Caco-2 (cell line): ENCODE data around the gene RIMOC1. TPM values are rescaled to one million over a fixed set of nuclear protein-coding genes. Genes with fewer than 3 reads are reported as not detected.

Experiments
- BruUV-seq: library from RNA; stranded (reverse); fragments of 400-500 nt; replicated peaks from 2 replicates; lab custom pipeline; 2021; lab: Mats Ljungman, UMichigan
- CTCF ChIA-PET: fragments of 300-600 bp; sonication (Branson Sonifier 250); formaldehyde crosslinking; loops from one replicate; lab custom pipeline; 2022; ENCODE audit warnings: antibody characterized with exemption; lab: Charles Lee
- POLR2A ChIA-PET: fragments of 300-600 bp; sonication (Branson Sonifier 250); formaldehyde crosslinking; loops from one replicate; lab custom pipeline; 2022; ENCODE audit warnings: antibody characterized with exemption; lab: Charles Lee
- DNase-seq, 2 experiments: peaks; one replicate each; pipeline versions ENCODE4 v3.0.0 to v3.0.0-alpha.2; 2020 to 2022
- H3K27me3 ChIP-seq: replicated peaks from 2 replicates; pipeline ENCODE4 v1.6.0; 2011; ENCODE audit warnings: low read length; ENCODE audit not compliant: control insufficient read depth, insufficient read depth
- H3K36me3 ChIP-seq: 2 replicates; pipeline ENCODE4 v1.5.1; 2011; ENCODE audit warnings: low read length; ENCODE audit not compliant: control insufficient read depth, insufficient read depth
- H3K4me1 ChIP-seq: fragments of 250-450 bp; sonication (Bioruptor Pico); 2 replicates; pipeline ENCODE4 v1.5.1; 2020; ENCODE audit warnings: mild to moderate bottlenecking
- H3K4me3 ChIP-seq: 2 replicates; pipeline ENCODE4 v1.5.1; 2011; ENCODE audit warnings: low read depth, mild to moderate bottlenecking, control low read depth, low read length
- H3K9me3 ChIP-seq: fragments of 250-450 bp; sonication (Bioruptor Pico); 2 replicates; pipeline ENCODE4 v1.5.1; 2020; ENCODE audit warnings: mild to moderate bottlenecking, moderate library complexity
- H3K27ac Mint-ChIP-seq: one replicate; pipeline ENCODE4 v1.8.0; 2022; ENCODE audit warnings: mixed read lengths; ENCODE audit not compliant: unreplicated experiment
- H3K27me3 Mint-ChIP-seq: one replicate; pipeline ENCODE4 v1.8.0; 2022; ENCODE audit warnings: mixed read lengths; ENCODE audit not compliant: insufficient read depth, unreplicated experiment
- H3K36me3 Mint-ChIP-seq: one replicate; pipeline ENCODE4 v1.8.0; 2022; ENCODE audit warnings: mild to moderate bottlenecking, mixed read lengths; ENCODE audit not compliant: insufficient read depth, unreplicated experiment
- H3K4me1 Mint-ChIP-seq: one replicate; pipeline ENCODE4 v1.8.0; 2022; ENCODE audit warnings: low read depth, mixed read lengths; ENCODE audit not compliant: unreplicated experiment
- H3K4me3 Mint-ChIP-seq: one replicate; pipeline ENCODE4 v1.8.0; 2022; ENCODE audit warnings: mild to moderate bottlenecking, moderate library complexity, mixed read lengths; ENCODE audit not compliant: unreplicated experiment
- H3K9me3 Mint-ChIP-seq: one replicate; pipeline ENCODE4 v1.8.0; 2022; ENCODE audit warnings: mixed read lengths; ENCODE audit not compliant: unreplicated experiment
- intact Hi-C: fragments of 100-400 bp; cut with micrococcal nuclease; formaldehyde crosslinking; loops from one replicate; pipeline ENCODE4 v1.10.0; 2022; ENCODE audit not compliant: unreplicated experiment
- total RNA-seq: library from RNA; stranded (reverse); gene quantifications from 2 replicates; pipeline ENCODE4 v1.2.3, GENCODE V29; 2022
- TF ChIP-seq, protein P1 (sequence below), 2 experiments: fragments of 200-600 bp in 1 of 2; IDR thresholded peaks; 1 replicate in 1 of 2; 2 replicates in 1 of 2; pipeline versions ENCODE4 v1.5.1 to v1.8.0; 2011 to 2022; ENCODE audit warnings: antibody characterized with exemption in 1 of 2, control low read depth in 1 of 2, inconsistent platforms in 1 of 2, low read depth in 1 of 2, low read length in 1 of 2, mild to moderate bottlenecking in 1 of 2, moderate library complexity in 1 of 2; ENCODE audit not compliant: insufficient read depth in 1 of 2, severe bottlenecking in 1 of 2, unreplicated experiment in 1 of 2

Gene RIMOC1
- total RNA-seq, 1 experiment from 2014 or later, result 30.2 TPM

DNA sequence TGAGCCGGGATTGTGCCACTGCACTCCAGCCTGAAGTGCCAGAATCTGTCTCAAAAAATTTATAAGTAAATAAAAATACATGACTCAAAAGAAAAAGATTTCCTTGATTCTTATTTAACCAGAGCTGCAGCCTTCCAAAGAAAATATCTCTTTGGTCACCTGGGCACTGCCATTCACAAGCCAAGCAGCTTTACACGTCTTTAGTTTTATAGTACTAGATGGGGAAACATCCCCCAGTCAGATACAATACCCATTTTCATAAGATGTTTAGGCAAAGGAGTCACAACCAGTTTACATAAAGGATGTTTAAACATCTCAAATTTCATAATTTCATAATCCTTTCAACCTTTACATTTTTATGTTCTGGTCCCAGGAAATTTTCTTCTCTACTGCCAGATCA, 20.2 kb upstream of the RIMOC1 start:
- no peaks in the 10 kb centered on the region for H3K4me1 Mint-ChIP-seq
- Histone ChIP-seq H3K27me3 (no peaks in the 10 kb centered on the region), H3K9me3 (peaks cover 14% of the 10 kb centered on the region; the same call in 1 of the 2 replicates), H3K36me3 (no peaks in the 10 kb centered on the region), H3K4me3 (no peak overlapping the region), H3K4me1 (0 out of 2 replicates have a peak, but pooled peaks cover under 1% of the 10 kb centered on the region)
- intact Hi-C loops, result no loop called here
- POLR2A ChIA-PET, result no interaction called here
- no peak for DNase-seq
- H3K36me3 Mint-ChIP-seq, result no peaks in the 10 kb centered on the region
- TF ChIP-seq, protein P1, sequence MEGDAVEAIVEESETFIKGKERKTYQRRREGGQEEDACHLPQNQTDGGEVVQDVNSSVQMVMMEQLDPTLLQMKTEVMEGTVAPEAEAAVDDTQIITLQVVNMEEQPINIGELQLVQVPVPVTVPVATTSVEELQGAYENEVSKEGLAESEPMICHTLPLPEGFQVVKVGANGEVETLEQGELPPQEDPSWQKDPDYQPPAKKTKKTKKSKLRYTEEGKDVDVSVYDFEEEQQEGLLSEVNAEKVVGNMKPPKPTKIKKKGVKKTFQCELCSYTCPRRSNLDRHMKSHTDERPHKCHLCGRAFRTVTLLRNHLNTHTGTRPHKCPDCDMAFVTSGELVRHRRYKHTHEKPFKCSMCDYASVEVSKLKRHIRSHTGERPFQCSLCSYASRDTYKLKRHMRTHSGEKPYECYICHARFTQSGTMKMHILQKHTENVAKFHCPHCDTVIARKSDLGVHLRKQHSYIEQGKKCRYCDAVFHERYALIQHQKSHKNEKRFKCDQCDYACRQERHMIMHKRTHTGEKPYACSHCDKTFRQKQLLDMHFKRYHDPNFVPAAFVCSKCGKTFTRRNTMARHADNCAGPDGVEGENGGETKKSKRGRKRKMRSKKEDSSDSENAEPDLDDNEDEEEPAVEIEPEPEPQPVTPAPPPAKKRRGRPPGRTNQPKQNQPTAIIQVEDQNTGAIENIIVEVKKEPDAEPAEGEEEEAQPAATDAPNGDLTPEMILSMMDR (IDR thresholded peaks at IDR 0.05; ENCODE audit: insufficient read depth in 1 of 2, low read depth in 1 of 2, low read length in 1 of 2, severe bottlenecking in 1 of 2, unreplicated experiment in 1 of 2), result no peak
- CTCF ChIA-PET, result no interaction called here
- no peak overlapping the region for H3K4me3 Mint-ChIP-seq
- no TSS peak for BruUV-seq
- no peaks in the 10 kb centered on the region for H3K9me3 Mint-ChIP-seq
- H3K27ac Mint-ChIP-seq, result no peak overlapping the region
- no peaks in the 10 kb centered on the region for H3K27me3 Mint-ChIP-seq

DNA sequence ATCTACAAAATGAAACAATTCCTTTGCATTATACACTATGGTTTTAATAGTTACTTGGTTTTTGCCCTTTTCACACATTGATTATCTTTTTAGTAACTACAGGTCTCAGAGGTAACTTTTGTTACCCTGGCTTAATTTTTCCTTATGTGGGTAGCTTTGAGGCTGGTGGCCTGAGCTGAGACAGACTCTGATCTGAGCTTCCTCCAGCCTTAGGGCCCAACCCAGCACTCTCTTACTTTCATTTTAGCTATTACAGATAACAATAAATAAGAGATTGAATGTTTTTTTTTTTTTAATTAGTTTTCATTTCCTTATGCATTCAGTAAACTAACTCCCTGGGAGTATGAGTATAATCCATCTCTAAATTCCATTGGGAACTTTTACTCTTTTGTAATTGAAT, 18.9 kb upstream of the RIMOC1 start:
- Histone ChIP-seq H3K36me3 (no peaks in the 10 kb centered on the region), H3K9me3 (peaks cover 14% of the 10 kb centered on the region; the same call in 1 of the 2 replicates), H3K27me3 (no peaks in the 10 kb centered on the region), H3K4me1 (no peaks in the 10 kb centered on the region), H3K4me3 (no peak overlapping the region)
- no peaks in the 10 kb centered on the region for H3K36me3 Mint-ChIP-seq
- CTCF ChIA-PET, result no interaction called here
- H3K4me1 Mint-ChIP-seq, result no peaks in the 10 kb centered on the region
- DNase-seq, result no peak
- no peak overlapping the region for H3K4me3 Mint-ChIP-seq
- H3K27me3 Mint-ChIP-seq, result no peaks in the 10 kb centered on the region
- POLR2A ChIA-PET, result no interaction called here
- TF ChIP-seq, protein P1 (IDR thresholded peaks at IDR 0.05; ENCODE audit: insufficient read depth in 1 of 2, low read depth in 1 of 2, low read length in 1 of 2, severe bottlenecking in 1 of 2, unreplicated experiment in 1 of 2), result no peak
- no peak overlapping the region for H3K27ac Mint-ChIP-seq
- intact Hi-C loops, result no loop called here
- no TSS peak for BruUV-seq
- H3K9me3 Mint-ChIP-seq, result no peaks in the 10 kb centered on the region

DNA sequence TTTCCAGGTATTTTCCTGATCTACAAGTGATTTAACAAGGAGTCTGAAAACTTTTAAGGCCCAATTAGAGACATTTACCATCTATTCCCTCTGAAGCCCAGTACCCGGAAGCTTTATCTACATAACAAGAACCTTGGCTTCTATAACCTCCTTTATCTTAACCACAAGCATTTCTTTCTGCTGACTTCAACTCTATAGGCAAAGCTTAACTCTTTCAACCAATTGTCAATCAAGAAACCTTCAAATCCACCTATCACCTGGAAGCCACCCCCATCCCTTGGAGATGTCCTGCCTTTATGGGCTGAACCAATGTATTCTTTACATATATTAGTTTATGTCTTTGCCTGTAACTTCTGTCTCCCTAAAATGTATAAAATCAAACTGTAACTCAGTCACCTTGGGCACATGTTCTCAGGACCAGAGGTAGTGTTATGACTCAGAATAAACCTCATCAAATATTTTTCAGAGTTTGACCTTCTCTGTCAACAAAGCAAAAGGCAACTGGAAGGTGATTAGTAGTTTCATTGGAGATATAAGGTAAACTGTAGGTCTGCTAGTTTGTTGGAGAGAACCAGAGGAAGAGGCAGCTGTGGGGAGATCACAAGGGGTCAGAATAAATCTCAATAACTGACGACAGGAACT, 13.0 kb upstream of the RIMOC1 start:
- intact Hi-C loops, result no loop called here

More for the DNA sequence above, 13.0 kb upstream of the RIMOC1 start:
- Histone ChIP-seq H3K27me3 (no peaks in the 10 kb centered on the region), H3K4me3 (no peak overlapping the region), H3K4me1 (no peaks in the 10 kb centered on the region), H3K9me3 (peaks cover 10% of the 10 kb centered on the region; the same call in 1 of the 2 replicates), H3K36me3 (no peaks in the 10 kb centered on the region)
- no peak overlapping the region for H3K4me3 Mint-ChIP-seq
- CTCF ChIA-PET, result no interaction called here
- TF ChIP-seq, protein P1 (IDR thresholded peaks at IDR 0.05; ENCODE audit: insufficient read depth in 1 of 2, low read depth in 1 of 2, low read length in 1 of 2, severe bottlenecking in 1 of 2, unreplicated experiment in 1 of 2), result no peak
- peaks cover 7% of the 10 kb centered on the region for H3K4me1 Mint-ChIP-seq
- no peak for DNase-seq
- POLR2A ChIA-PET, result no interaction called here
- no peaks in the 10 kb centered on the region for H3K36me3 Mint-ChIP-seq
- peaks cover 9% of the 10 kb centered on the region for H3K9me3 Mint-ChIP-seq
- H3K27ac Mint-ChIP-seq, result no peak overlapping the region
- no TSS peak for BruUV-seq
- H3K27me3 Mint-ChIP-seq, result peaks cover 10% of the 10 kb centered on the region
